NCI-H226 (cell line): ENCODE data around the gene TNFAIP8.

Source experiments
- DNase-seq: peaks from one replicate; pipeline ENCODE4 v3.0.0-alpha.2; 2015

The TNFAIP8 gene

DNA sequence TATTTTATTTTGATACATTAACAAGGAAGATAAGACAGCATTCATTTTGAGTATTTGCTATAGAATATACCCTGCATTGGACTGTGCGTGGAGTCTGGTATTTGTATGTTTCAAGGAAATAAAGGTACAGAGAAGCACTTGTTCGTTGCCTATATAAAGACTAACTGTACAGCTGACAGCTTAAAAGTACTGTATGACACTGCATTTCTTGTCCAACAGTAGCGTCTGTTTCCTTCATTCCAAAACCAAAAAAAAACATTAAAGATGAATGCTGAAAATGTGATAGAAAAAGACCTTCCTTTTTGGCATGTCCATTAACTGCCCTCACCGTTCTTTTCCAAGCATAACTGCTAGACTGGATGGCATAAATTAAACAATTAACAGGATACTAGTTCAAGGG is 15.3 kb downstream of the TNFAIP8 start:
- DNase-seq, result no peak

DNA sequence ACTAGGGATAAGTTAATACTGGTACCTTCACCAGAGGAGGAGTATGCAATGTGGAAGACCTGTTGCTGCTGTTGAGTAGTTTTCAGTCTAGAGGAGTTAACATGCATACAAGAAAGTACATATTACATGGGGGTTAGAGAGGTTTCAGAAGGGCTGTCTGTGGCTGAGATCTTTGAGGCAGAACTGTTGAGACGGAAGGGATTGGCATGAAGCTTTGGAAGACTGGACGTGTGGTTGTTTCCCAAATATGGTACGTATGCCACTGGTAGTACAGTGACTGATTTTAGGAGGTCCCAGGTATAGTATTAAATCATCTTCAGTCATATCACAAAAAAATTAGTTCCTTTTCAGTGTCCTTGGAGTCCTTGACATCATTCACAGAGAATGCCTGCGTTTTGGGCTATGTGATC is 17.6 kb downstream of the TNFAIP8 start:
- DNase-seq, result no peak

GRCh38 chr5:119374901-119375300 is 19.1 kb downstream of the TNFAIP8 start:
- DNase-seq, result no peak

DNA sequence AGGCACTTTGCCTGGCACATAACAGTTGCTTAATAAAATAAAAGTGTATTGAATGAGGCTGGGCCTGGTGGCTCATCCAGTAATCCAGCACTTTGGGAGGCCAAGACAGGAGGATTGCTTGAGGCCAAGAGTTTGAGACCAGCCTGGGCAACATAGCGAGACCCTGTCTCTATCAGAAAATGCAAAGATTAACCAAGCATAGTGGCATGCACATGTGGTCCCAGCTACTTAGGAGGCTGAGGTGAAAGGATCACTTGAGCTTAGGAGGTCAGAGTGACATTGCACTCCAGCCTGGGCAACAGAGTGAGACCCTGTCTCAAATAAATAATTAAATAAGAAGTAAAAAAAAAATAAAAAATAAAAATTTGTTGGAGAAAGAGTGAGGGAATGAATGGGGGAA is 21.2 kb downstream of the TNFAIP8 start:
- DNase-seq, result no peak

- DNase-seq, result no peak
Measured at GRCh38 chr5:119378075-119378700, 22.4 kb downstream of the TNFAIP8 start.

DNA sequence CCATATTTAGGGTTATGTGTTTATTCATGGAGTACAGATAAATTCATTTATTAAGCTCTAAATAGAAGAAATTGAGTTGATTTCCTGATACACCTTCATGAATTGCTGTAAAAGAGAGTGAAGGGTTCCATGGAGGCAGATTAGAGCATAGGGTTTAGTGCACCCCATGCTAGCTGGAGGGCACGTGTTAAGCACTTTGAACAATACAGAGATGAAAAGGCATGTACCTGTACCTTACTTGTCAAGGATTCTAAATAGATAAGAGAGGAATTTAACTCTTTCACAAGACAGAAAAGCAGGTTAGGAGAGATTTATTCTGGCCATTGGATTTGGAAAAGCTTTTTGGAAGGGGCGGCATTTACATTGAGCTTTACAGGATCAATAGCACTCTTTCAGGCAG is 23.3 kb downstream of the TNFAIP8 start:
- no peak for DNase-seq

DNA sequence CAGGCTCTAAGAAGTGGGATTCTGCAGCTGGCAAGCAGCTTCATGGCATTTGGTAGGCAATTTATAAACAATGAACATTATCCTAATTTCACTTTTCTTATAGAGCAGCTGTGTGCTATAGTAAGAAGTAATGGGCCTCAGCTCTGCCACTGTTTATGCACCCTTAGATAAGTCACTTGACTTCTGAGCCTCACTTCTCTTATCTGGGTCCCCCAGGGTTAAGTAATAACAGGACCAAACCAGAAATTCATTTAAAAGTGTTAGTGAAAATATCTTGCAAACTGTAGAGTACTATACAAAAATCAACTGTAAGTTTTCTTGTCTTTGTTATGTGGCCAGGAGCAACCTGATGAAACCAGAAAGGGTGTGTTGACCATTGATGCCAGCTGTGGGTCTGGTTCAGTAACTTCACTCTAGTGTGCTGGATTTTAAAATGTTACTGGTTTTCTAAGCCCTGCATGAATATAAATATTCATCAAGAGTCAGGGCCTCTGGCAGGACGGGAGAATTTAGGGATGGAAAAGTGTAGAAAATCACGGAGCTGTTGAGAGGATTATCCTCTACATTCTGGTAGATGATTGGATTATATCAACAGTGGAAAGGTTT is 24.2 kb downstream of the TNFAIP8 start:
- no peak for DNase-seq

GRCh38 chr5:119382169-119382568 is 26.4 kb downstream of the TNFAIP8 start:
- no peak for DNase-seq

DNA sequence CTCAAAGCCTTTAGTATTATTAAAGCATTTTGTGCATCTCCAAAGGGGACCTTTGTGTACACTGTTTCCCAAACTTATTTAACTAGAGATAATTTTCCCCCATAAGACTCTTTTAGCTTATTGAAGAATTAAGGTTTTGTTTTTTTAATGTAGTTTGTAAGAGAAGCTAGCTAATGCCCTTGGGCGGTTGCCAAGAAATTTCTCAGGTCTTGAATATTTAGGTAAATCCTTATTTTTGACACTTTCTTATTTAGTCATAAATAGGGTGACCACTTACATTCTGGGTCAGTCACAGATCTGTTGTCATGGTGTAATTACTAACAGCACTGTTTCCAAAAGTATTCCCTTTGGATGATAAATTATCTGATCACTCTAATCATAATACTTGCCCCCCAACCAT is 27.2 kb downstream of the TNFAIP8 start:
- DNase-seq, result no peak

- no peak for DNase-seq
Measured at GRCh38 chr5:119385136-119385535, 29.3 kb downstream of the TNFAIP8 start.

- DNase-seq, result no peak
Measured at GRCh38 chr5:119385536-119386128, 29.8 kb downstream of the TNFAIP8 start.

GRCh38 chr5:119386596-119387344 is 31.0 kb downstream of the TNFAIP8 start:
- DNase-seq, result no peak

DNA sequence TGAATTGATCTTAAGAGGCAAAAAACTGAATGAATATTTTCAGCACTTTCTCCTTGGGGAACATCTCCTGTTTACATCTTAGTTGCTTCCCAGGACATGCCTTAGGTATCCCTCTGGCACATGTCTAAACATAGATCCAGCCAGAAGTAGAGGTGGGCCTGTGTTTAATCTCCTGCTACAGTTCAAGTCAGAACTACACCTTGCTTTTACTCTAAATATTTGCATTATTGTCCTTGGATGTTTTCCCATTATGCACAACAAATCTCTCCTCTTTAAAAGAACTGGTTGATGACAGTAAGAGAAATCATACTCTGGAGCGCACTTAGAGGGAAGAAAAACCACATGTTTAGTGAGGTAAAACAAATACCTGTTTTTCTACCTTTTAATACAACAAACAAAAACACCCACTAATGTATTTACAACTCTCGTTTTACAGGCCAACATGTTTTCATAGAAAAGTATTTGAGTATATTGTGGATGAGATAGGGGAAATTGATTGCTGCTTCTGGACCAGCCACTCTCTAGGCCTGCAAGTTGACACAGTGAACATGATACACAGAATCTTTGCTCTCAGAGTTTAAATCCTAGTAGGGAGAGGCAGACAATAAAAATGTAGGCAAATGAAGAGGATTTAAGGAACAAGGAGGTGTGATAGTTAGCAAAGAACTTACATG is 32.3 kb downstream of the TNFAIP8 start:
- no peak for DNase-seq

GRCh38 chr5:119388619-119389190 is 32.9 kb downstream of the TNFAIP8 start:
- DNase-seq, result no peak

DNA sequence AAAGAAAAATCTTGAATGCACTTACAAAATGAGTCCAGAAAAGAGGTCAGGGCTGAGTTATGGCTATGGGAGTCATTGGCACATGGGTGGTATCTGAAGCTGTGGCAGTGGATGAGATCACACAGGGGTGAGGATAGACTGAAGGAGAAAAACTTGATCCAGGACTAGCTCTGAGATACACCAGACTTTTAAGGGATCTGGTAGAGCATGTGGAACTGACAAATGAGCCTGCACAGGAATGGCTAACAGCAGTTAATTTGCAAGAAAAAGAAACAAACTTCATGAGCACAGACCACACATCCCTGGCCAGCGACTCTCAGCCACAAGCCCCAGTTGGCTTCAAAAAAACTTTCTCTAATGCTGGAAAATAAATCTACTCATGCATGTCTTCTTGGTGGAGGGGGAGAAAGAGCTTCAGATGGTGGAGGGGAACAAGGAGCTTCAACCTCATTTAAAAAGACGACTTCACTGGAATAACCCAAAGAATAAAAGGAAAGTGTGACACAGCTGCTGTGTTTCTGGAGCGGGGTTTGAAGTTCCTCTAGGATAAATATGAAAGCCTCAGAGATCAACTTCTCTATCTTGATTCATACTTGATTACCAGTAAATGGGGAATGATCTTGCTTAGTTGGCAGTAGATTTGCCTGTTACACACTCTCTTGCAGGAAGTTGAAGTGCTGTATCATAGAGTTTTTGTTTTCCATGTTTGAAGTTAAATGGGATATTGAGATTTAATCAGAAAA is 33.6 kb downstream of the TNFAIP8 start:
- no peak for DNase-seq

GRCh38 chr5:119390404-119390803 is 34.6 kb downstream of the TNFAIP8 start:
- DNase-seq, result no peak

GRCh38 chr5:119393201-119393691 is 37.4 kb downstream of the TNFAIP8 start:
- DNase-seq, result peak; percentile 12

GRCh38 chr5:119393746-119394145 is 37.9 kb downstream of the TNFAIP8 start:
- peak; percentile 58 for DNase-seq

DNA sequence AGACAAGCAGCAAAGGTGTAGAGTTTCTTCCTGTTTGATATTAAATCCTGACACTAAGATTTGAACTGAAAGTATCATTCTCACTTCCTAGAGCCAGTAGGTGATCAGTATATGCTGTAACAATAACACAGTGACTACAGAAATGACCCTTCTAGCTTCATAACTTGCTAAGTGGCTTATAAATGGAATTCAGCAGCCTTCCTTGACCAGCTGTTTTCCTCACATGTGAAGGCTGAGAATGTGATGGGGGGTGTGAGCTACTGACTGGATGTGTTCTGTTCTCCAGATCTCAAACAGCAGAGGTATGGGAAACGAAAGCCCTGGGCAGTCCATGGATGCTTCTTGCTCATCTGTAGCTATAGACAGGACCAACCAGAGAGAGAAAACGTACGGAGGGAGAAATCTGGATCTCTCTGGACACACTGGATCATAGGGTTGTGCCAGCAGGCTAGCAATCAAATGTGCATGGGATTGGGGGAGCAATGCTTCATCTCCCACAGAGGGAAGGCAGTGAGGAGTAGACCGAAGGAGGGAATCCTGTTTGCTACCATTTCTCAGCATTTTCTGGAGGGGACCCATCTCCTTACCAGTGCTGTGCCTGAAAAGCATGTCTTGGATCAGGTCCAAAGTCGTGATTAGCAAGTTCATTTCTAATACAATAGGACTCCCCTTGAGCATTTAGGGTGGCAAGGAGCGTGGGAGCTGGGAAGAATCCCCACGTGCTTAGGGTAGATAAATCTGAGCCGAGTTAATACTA is 39.4 kb downstream of the TNFAIP8 start:
- DNase-seq, result no peak

GRCh38 chr5:119396030-119396664 is 40.3 kb downstream of the TNFAIP8 start:
- no peak for DNase-seq
